HUES48 (cell line): ENCODE results near the gene FBXW12.
"Not testable (repeated sequence)": the region's sequence is repeated elsewhere in the genome, so short reads cannot be mapped to it uniquely, and the experiment has no call there.

ENCODE experiments used
- H3K27ac ChIP-seq: one replicate; pipeline ENCODE4 v1.7.0; 2013; ENCODE audit warnings: low read depth, low read length, inconsistent platforms
- H3K27me3 ChIP-seq: 2 replicates; pipeline ENCODE4 v1.6.1; 2013; ENCODE audit warnings: mild to moderate bottlenecking, low read length; ENCODE audit not compliant: control insufficient read depth, insufficient read depth
- H3K36me3 ChIP-seq: 2 replicates; pipeline ENCODE4 v1.6.1; 2013; ENCODE audit warnings: low read length; ENCODE audit not compliant: control insufficient read depth, insufficient read depth
- H3K4me1 ChIP-seq: 2 replicates; pipeline ENCODE4 v1.6.1; 2013; ENCODE audit warnings: mild to moderate bottlenecking, low read length; ENCODE audit not compliant: control insufficient read depth, insufficient read depth
- H3K4me3 ChIP-seq: 2 replicates; pipeline ENCODE4 v1.5.1; 2013; ENCODE audit warnings: mild to moderate bottlenecking, low read depth, low read length
- H3K9ac ChIP-seq: 2 replicates; pipeline ENCODE4 v1.6.1; 2013; ENCODE audit warnings: mild to moderate bottlenecking, low read depth, low read length, moderate library complexity
- H3K9me3 ChIP-seq: 2 replicates; pipeline ENCODE4 v1.6.1; 2013; ENCODE audit warnings: low read length; ENCODE audit not compliant: control insufficient read depth, insufficient read depth

The FBXW12 gene

DNA sequence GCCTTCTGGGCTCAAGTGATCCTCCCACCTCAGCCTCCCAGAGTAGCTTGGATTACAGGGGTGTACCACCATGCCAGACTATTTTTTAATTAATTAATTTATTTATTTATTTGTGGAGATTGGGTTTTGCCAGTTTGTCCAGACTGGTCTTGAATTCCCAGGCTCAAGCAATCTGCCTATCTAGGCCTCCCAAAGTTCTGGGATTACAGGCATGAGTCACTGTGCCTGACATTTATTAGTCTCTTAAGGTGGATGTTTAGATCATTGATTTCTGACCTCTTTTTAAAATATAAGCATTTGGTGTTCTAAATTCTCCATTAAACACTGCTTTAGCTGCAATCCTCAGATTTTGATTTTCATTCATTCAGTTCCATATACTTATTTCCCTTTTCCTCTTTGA, 15.6 kb downstream of the FBXW12 start:
- no peaks in the 10 kb centered on the region for H3K4me1 ChIP-seq
- no peak overlapping the region for H3K9ac ChIP-seq
- no peaks in the 10 kb centered on the region for H3K36me3 ChIP-seq
- H3K4me3 ChIP-seq, result no peak overlapping the region
- no peak overlapping the region for H3K27ac ChIP-seq
- H3K27me3 ChIP-seq, result no peaks in the 10 kb centered on the region
- no peaks in the 10 kb centered on the region for H3K9me3 ChIP-seq

DNA sequence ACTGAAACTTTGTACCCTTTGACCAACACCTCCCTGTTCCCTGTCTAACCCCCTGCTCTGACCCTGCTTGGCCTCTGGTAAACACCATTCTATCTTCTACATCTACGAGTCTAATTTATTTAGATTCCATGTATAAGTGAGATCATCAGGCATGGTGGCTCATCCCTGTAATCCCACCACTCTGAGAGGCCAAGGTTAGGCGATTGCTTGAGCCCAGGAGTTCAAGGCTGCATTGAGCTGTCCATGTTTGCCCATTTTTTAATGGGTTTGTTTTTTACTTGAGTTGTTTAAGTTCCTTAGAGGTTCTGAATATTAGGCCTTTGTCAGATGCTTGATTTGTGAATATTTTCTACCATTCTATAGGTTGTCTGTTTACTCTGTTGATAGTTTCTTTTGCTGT, 16.9 kb downstream of the FBXW12 start:
- Histone ChIP-seq H3K9ac (no peak overlapping the region), H3K27me3 (no peaks in the 10 kb centered on the region), H3K9me3 (no peaks in the 10 kb centered on the region), H3K4me3 (no peak overlapping the region), H3K4me1 (no peaks in the 10 kb centered on the region), H3K36me3 (no peaks in the 10 kb centered on the region), H3K27ac (no peak overlapping the region)

DNA sequence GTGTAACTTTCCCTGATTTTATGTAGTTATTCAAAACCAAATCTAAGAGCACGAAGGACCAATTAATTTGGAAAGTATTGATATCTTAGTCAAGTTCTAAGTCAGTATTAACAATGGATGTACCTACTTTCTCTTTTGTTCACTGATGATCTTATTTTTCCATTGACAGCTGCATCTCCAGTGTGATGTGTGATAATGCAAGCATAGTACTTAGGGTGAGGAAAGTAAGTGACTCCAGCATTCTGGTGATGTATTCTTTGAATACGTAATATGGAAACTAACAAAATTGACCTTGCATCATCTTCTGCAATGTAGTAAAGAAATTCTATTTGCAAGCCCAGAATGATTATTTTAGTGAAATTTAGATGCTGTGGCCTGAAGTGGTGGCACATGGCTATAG, 22.4 kb downstream of the FBXW12 start:
- no peaks in the 10 kb centered on the region for H3K27me3 ChIP-seq
- H3K9ac ChIP-seq, result no peak overlapping the region
- no peak overlapping the region for H3K27ac ChIP-seq
- no peaks in the 10 kb centered on the region for H3K36me3 ChIP-seq
- no peak overlapping the region for H3K4me3 ChIP-seq
- no peaks in the 10 kb centered on the region for H3K9me3 ChIP-seq
- no peaks in the 10 kb centered on the region for H3K4me1 ChIP-seq

DNA sequence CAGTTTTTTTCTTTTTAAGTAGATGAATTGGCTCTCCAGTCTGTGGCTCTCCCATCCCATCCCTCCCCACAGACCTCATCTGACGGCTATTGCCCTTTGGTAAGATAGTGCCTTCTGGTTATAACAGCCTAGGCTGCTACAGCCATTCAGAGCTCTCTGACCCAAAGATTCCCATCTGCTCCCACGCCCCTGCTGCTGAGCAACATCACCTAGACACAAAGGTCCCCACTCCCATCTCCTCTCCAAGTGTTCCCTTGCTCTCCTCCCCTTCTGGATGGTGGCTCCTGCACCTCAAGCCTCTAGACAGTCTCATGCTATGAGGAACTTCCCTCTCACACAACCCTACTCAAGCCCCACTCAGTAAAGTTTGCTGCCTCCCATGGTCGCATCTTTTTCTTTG, 23.7 kb downstream of the FBXW12 start:
- Histone ChIP-seq H3K27me3 (no peaks in the 10 kb centered on the region), H3K9ac (no peak overlapping the region), H3K9me3 (no peaks in the 10 kb centered on the region), H3K4me1 (no peaks in the 10 kb centered on the region), H3K4me3 (no peak overlapping the region), H3K36me3 (no peaks in the 10 kb centered on the region), H3K27ac (no peak overlapping the region)

DNA sequence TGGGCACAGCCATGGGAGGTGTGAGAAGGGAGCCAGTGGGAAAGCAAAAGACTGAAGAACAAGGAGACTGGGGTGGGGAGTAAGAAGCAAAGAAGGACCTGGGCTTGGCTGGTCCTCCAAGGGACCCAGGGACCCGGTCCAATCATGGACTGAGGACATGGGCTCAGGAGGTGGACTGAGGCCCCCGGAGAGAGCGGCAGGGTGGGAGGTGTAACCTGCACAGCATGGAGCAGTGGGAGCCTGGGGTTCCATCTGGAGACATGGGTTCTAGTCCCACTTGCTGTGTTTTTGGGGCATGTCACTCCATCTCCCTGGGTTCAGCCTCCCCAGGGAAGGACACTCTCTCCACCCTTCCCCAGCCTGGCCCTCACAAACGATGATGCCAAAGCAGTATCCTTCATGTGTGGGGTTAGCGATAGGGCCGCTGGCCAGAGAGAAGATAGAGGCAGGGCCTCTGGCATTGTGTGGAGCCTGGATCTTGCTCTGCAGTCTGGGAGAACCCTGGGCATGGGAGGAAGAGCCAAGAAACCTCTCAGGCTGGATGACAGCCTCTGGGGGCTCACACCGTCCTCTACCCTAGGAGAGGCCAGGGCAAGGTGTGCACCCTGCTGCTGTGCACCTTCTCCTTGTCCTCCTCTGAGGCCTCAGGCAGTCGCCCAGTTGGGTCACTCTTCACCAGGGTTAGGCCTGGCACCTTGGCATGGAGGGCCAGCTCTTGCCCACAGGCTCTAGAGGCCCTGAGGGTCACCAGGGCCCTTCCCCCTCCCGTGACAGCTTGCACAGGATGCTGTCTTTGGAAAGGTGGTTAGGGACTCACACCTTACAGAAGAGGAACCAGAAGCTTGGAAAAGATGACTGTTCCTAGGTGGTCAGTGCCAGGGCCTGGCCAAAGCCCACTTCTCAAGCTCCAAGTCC, 26.0 kb downstream of the FBXW12 start:
- Histone ChIP-seq H3K27ac (no peak overlapping the region), H3K4me3 (no peak overlapping the region), H3K9me3 (no peaks in the 10 kb centered on the region), H3K4me1 (no peaks in the 10 kb centered on the region), H3K36me3 (peaks cover 15% of the 10 kb centered on the region; the same call in 1 of the 2 replicates), H3K9ac (no peak overlapping the region), H3K27me3 (no peaks in the 10 kb centered on the region)

DNA sequence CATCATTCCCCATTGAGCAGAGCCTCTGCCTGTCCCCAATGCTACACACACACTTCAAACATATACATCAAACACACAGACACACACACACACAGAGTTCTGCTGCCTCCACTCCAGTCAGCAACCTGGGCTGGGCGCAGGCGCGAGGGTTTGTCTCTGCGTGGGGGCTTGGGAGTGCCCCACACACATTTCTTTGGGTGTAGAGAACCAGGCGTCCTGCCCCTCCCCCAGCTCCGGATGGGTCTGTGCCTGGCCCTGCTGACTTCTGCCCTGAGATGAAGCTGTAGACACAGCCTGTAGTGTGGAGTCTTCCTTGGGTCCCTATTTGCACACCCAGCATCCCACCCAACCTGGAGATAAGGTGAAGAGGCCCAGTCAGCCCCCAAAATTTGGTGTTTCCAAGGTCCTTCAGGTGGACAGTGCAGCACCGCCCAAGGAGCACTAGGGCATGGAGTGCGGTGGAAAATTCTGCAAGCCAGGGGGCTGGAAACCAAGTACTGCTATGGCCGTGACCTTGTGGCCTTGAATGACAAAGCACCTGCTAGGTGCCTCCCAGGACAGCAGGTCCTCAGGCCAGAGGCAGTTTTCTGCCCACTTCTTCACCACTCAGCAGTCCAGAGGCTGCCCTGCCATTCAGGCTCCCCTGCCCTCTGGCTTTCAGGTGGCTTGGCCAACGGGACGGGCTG, 26.8 kb downstream of the FBXW12 start:
- Histone ChIP-seq H3K27ac (no peak overlapping the region), H3K4me3 (no peak overlapping the region), H3K4me1 (no peaks in the 10 kb centered on the region), H3K27me3 (no peaks in the 10 kb centered on the region), H3K9me3 (no peaks in the 10 kb centered on the region), H3K36me3 (peaks cover 24% of the 10 kb centered on the region), H3K9ac (no peak overlapping the region)

DNA sequence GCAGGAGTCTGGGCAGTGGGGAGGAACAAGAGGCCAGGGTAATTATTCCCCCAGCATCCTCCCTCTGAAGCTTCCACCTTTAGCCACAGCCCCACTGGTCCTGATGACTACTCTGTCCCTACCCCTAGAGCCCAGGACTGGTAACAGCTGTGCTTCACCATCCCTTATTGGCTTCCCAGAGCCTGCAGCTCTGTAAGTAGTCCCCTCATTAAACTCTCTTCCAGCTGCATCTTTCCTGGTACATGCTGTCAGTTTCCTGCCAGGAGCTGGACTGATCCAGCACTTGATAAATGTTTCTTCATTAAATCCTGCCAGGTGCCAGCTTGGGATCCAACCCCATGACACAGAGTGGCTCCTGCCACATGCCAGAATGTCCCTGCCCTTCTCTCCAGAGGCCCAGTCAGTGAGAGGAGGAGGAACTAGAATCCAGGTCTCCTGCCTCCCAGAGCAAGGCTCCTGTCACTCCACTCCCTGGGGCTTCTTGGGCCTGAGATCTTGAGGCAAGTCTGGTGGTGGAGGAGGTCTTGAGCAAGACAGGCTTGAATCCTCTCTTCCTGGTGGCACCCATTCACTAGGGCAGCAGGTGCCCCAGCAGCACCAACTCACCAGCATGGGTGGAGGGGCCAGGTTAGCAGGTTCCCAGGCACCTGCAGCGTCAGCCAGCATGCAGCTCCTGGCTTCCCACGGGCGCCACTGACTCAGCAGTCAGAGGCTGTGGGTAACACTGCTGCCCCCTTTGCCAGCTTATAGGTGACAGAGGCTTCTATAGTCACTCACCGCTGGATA, 27.6 kb downstream of the FBXW12 start:
- H3K27ac ChIP-seq, result no peak overlapping the region
- no peak overlapping the region for H3K9ac ChIP-seq
- no peak overlapping the region for H3K4me3 ChIP-seq
- H3K9me3 ChIP-seq, result no peaks in the 10 kb centered on the region
- H3K36me3 ChIP-seq, result peaks cover 31% of the 10 kb centered on the region
- H3K27me3 ChIP-seq, result no peaks in the 10 kb centered on the region
- H3K4me1 ChIP-seq, result no peaks in the 10 kb centered on the region

DNA sequence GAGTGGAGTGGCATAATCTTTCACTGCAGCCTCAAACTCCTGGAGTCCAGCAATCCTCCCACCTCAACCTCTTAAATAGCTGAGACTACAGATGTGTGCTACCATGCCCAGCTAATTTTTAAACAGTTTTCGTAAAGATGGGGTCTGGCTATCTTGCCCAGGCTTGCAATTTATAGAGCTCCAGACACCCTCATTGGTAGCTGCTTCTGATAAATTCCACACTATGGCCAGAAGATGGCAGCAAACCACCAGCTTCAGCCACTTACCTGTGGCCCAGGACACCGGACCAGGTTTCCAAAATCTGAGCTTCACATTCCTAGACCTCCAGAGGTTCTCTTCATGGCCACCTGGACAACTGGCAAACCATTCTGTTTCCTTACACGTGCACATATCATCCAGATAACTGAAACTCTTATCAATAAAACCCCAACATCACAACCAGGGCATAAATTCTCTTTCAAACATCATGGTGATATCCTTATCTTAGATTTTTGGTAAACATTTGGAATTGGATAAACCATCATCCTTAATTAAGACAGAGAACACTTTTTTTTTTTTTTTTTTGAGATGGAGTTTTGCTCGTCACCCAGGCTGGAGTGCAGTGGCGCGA, 28.9 kb downstream of the FBXW12 start:
- Histone ChIP-seq H3K9me3 (no peaks in the 10 kb centered on the region), H3K4me1 (no peaks in the 10 kb centered on the region), H3K27ac (no peak overlapping the region), H3K36me3 (peaks cover 44% of the 10 kb centered on the region), H3K9ac (no peak overlapping the region), H3K27me3 (no peaks in the 10 kb centered on the region), H3K4me3 (no peak overlapping the region)

DNA sequence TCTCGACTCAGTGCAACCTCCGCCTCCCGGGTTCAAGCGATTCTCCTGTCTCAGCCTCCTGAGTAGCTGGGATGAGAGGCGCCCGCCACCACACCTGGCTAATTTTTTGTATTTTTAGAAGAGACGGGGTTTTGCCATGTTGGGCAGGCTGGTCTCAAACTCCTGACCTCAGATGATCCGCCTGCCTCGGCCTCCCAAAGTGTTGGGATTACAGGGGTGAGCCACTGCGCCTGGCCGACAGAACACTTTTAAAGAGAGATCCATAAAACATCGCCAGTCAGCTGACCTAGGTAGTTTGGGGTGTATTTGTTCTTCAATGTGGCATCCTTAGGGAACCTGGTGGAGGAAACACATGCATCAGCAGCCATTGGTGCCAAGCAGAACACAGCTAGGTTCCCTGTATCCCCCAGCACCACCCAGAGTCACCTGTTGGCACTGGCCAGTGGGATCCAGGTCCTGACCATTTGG, 29.4 kb downstream of the FBXW12 start:
- H3K4me1 ChIP-seq, H3K27ac ChIP-seq, H3K9ac ChIP-seq, H3K4me3 ChIP-seq, H3K9me3 ChIP-seq, H3K27me3 ChIP-seq: not testable (repeated sequence)
- peaks cover 50% of the 10 kb centered on the region for H3K36me3 ChIP-seq

DNA sequence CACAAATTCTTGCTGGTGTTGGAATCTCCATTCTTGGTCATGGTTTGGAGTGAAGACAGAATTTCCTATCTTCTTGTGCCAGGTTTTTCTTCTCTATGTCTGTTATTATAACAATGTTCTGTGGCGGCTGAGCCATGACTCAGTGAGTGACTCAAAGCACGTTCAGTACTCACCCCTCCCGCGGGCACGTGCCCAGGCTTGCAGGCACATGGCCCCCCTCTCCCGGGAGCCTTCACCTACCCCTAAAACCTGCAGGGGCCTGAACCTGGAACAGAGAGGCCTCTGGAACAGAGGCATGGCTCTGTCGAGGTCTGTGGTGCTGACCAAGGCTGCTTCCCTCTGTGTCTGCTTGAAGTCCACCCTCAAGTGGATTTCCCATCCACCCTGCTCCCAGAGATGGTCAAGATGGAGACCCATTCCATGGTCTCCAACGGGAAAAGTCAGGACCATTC, 30.3 kb downstream of the FBXW12 start:
- H3K9ac ChIP-seq, result no peak overlapping the region
- no peak overlapping the region for H3K4me3 ChIP-seq
- no peaks in the 10 kb centered on the region for H3K27me3 ChIP-seq
- H3K4me1 ChIP-seq, result no peaks in the 10 kb centered on the region
- H3K27ac ChIP-seq, result no peak overlapping the region
- H3K36me3 ChIP-seq, result peaks cover 58% of the 10 kb centered on the region
- H3K9me3 ChIP-seq, result no peaks in the 10 kb centered on the region
